HG03520 (cell line): ENCODE results near the gene RXFP3.
"Not testable (repeated sequence)": the region's sequence is repeated elsewhere in the genome, so short reads cannot be mapped to it uniquely, and the experiment has no call there.

Experiments used
- ATAC-seq: cut with Tn5 transposase; IDR thresholded peaks from one replicate; pipeline ENCODE4 v1.9.1; 2021; ENCODE audit warnings: mild to moderate bottlenecking, moderate library complexity; ENCODE audit not compliant: unreplicated experiment

The RXFP3 gene, protein sequence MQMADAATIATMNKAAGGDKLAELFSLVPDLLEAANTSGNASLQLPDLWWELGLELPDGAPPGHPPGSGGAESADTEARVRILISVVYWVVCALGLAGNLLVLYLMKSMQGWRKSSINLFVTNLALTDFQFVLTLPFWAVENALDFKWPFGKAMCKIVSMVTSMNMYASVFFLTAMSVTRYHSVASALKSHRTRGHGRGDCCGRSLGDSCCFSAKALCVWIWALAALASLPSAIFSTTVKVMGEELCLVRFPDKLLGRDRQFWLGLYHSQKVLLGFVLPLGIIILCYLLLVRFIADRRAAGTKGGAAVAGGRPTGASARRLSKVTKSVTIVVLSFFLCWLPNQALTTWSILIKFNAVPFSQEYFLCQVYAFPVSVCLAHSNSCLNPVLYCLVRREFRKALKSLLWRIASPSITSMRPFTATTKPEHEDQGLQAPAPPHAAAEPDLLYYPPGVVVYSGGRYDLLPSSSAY

DNA sequence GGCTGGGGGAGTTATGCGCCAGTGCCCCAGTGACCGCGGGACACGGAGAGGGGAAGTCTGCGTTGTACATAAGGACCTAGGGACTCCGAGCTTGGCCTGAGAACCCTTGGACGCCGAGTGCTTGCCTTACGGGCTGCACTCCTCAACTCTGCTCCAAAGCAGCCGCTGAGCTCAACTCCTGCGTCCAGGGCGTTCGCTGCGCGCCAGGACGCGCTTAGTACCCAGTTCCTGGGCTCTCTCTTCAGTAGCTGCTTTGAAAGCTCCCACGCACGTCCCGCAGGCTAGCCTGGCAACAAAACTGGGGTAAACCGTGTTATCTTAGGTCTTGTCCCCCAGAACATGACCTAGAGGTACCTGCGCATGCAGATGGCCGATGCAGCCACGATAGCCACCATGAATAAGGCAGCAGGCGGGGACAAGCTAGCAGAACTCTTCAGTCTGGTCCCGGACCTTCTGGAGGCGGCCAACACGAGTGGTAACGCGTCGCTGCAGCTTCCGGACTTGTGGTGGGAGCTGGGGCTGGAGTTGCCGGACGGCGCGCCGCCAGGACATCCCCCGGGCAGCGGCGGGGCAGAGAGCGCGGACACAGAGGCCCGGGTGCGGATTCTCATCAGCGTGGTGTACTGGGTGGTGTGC is at the start of gene RXFP3:
Gene RXFP3, plus strand, starts transcription at position 6 of the 636 bp plus-strand sequence. Its CDS starts 355 bp downstream, at position 361.
- ATAC-seq = no peak

DNA sequence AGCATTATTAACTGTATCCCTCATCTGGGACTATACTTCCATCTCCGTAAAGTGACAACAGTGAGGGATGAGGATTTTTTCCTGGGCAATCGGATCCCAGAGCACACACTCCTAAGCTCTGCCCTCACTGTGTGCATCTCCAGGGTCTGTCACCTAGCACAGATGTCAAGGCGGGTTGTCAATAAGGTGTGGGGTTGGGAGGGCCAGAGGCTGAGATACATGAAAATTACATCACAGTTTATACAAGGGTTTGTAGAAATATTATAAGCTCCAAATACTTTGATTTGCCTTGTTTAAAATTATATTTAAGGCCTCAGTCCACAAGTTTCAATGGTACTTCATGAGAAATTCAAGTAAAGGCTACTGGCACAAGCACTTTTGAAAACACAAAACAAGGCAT is 48.9 kb upstream of the RXFP3 start:
- ATAC-seq = no peak

DNA sequence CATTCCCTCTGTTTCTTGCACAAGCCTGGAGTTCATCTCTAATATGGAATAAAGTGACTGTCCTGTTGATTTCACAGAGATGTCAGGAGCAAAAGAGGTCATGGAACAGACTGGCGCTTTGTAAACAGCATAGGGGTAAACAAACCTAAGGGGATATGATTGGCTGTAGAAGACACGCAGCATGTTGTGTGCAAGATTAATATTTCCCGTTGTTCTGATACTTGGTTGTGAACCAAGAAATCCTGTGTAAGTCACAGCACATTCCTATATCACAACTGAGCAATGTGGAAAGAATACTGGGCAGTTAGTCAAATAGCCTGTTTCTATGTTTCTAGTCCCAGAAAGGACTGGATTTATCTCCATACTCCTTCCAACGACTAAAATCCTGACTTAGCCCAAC is 47.6 kb upstream of the RXFP3 start:
- no peak for ATAC-seq

DNA sequence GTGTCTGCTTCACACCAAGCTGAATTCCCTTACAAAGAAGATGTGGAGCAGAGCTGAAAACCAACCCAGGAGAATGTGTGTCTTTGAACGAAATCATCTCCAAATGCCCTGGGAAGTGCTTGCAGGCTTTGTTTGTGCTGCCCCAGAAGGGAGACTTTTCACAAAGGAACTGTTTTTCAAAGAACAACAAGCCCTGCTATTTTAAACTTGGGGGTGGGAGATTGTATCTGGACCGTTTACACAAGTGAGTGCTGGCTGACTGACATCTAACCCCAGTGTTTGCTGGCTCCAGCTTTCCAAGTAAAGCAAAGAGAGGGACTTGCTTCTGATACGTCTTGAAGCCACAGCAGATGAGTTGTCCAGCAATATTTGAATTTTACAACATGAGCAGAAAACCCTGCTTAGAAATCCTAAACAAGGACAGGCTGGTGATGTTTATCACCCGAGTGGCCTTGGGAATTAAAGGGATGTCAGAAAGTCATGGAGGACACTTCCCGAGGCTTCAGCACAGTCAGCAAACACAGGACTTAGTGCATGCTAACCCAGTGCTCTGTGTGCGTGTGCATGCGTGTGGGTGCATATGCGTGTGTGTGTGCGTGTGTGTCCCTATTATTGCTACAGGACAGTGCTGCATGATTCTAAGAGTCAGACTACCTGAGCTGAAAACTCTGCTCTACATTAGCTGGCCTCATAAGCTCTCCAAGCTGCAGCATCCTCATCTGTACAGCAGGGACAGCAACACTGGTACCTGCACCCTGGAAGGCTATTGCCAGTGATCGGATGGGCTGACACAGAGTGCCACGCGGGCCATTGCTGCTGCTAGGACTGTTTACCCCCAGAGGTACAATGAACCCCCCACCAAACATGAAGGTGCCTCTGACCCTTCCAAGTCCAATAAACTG is 45.8 kb upstream of the RXFP3 start:
- peak; percentile 55 for ATAC-seq

DNA sequence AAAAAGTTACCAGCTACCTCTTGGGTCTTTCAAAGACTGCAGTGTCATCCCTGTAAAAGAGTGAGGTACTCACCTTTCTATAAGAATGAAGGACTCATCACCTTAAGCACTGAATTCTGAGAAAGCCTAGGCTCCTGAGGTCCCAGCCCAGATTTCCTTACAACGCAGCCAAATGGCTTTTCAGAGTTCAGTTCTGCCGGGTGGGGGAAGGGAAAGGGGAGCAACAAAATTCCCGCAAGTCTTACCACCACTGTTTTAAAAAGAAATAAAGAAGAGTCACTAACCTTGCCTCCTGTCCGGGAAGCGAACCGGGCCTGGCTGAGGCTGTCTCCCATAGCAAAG is 44.8 kb upstream of the RXFP3 start:
- no peak for ATAC-seq

DNA sequence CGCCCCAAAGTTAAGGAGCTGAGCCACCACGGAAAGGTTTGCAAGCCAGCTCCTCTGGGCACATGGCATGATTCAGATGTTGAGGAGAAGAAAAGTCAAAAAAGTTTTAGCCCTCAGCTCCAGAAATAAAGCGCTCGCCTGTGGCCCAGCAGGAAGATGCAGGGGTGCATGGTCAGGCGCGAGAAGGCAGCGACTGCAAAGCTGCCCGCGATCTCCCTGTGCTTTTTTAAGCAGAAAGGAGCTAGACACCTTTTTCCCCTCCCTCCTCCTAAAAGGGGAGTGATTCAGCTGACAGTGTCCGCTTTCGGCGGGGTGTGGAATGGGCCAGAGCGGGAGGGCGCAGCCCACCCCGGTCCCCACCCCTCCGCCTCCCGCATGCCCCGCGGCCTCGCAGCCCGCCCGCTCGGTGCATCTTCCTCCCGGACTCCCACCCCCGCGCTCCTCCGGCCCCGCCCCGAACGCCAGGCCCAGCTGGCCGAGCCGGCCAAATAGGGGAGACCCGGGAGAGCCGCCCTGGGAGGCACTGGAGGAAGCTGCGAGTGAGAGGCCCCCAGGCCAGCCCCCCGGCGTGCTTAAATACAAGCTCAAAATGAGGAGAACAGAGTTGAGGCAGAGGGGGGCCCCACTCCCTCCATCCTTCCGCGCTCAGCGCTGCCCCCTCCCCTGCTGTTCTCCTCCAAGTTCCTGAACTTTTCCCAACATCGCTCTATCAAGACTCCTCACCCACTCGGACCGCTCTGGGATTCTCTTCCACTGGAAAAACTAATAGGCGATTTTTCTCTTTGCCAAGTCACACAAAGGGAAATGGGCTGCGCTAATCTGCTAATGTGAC is 44.2 kb upstream of the RXFP3 start, which contains the start of gene ADAMTS12:
Gene ADAMTS12, minus strand, starts transcription at position 203 of the 832 bp plus-strand sequence. Its CDS starts 134 bp downstream, at position 69.
- ATAC-seq = no peak

DNA sequence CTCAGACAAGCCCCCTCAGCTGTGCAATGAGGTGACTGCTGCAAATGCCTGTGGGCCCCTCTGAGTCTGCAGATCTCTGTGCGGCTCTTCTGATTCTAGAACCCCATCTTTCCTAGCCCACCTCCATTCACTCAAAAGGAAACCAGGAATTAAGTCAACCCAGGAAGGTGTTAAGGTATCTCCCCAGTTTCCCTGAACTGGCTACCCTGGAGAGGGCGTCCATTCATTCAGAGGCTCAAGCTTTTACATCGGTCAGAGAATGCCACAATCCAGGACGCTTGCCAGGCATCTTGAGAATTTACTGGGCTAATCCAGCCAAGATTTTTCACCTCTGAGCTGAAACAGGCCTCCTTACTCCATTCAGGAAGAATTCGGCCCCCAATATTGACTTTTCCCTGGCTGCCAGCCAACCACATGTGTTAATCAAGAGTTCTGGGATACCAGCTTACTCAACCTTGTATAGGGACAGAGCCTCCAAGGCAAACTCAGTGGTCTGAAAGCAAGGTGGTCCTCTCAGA is 43.5 kb upstream of the RXFP3 start:
- no peak for ATAC-seq

DNA sequence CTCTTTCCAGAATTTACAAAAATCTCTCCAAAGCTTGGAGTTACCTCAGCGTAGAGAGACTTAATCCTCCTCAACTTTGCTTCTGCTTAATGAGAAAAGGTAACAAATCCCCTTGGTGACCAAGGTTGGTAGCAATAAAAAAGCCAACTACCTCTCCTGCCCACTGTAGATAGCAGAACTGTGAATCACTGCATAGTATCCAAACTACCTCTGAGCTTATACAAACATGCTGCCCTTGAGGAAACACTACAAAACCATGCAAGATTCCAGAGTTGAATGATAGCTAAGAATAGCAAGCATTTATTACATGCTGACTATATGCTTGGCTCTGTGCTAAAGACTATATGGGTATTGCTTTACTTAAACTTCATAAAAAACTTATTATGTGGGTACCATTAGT is 41.6 kb upstream of the RXFP3 start:
- no peak for ATAC-seq

DNA sequence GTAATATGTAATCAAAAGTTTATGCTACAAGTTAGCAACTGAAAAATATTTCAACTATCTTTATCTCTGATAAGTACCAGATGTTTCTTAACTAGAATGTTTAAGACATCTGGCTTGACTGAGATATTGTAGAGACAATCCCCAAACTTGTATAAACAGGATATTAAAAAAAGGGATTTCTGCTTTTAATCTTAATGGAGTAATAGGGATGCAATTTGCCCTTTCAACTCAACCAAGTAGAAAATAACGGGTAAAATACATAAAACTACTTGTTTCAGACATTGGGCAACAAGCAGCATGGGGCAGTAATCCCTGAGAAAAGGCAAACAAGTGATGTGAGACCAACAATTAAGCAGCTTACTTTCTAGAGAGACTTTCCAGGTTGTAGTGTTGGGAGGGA is 35.0 kb upstream of the RXFP3 start:
- ATAC-seq = no peak

DNA sequence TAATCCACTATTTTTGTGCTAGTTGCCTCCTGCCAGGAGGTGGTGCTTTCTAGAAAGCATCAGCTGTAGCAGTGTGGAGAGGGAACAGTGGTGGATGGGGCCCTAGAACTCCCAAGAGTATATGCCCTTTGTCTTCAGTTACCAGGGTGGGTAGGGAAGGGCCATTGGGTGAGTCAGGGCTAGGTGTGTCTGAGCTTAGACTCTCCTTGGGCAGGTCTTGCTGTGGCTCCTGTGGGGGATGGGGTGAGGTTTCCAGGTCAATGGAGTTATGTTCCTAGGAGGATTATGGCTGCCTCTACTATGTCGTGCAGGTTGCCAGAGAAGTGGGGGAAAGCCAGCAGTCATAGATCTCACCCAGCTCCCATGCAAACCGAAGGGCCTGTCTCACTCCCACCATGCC is 33.1 kb upstream of the RXFP3 start:
- ATAC-seq = no peak

DNA sequence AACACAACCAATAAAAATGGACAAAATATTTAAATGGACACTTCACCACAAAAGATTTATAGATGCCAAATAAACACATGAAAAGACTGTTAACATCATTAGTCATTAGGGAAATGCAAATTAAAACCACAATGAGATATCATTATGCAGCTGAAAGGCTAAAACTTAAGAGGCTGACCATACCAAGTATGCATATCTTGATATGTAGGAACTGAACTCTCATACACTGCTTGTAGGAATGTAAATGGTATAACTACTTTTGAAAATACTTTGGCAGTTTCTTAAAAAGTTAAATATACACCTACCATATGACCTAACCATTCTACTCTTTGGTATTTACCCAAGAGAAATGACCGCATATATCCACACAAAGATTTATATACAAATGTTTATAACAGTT is 30.8 kb upstream of the RXFP3 start:
- no peak for ATAC-seq

DNA sequence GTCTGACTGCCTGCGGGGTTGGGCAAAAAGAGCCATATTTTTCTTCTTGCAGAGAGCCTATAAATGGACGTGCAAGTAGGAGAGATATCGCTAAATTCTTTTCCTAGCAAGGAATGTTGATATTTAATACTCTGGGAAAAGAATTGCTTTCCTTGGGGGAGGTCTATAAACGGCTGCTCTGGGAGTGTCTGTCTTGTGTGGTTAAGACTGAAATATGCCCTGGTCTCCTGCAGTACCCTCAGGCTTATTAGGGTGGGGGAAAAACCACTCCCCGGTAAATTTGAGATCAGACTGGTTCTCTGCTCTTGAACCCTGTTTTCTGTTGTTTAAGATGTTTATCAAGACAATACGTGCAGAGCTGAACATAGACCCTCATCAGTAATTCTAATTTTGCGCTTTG is 29.9 kb upstream of the RXFP3 start:
- ATAC-seq = not testable (repeated sequence)

DNA sequence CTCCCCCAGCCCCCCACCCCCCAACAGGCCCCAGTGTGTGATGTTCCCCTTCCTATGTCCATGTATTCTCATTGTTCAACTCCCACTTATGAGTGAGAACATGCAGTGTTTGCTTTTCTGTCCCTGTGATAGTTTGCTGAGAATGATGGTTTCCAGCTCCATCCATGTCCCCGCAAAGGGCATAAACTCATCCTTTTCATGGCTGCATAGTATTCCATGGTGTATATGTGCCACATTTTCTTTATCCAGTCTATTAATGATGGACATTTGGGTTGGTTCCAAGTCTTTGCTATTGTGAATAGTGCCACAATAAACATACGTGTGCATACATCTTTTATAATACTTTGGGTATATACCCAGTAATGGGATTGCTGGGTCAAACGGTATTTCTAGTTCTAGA is 21.3 kb upstream of the RXFP3 start:
- not testable (repeated sequence) for ATAC-seq

DNA sequence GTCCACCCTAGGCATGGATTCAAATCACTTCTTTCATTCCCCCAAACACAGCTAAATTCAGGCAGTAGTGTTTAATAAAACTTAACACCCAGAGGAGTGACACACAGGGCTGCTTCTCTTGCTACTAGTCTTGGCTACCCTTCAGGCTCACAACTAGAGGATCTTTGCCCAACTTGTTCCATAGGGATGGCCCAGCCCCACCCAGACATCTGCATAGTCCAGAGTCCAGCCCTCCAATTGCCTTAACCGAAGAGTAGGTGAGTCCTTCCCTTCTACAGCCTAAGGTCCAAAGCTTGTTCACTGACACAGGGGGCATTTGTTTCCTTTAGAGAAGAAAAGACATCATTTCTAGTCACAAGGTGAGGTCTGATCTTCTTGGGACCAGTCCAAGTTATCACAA is 15.2 kb upstream of the RXFP3 start:
- no peak for ATAC-seq

DNA sequence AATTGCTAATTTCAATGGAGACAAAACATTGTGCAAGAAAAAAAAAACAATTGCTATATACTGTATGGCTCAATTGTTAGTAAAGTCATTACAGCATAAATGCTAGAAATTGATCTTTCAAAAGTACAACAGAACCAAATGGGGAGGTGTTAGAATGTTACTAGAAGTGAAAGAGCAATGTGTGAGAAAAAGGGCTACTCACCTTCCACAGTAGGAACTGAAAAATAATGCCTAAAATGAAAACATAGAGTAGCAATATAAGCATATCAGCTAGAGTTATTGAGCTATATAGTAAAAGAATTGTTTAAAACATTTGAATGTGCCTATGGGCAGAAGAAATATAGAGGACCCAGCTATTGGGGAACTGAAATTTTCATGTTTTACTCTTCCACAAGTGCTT is 10.9 kb upstream of the RXFP3 start:
- ATAC-seq = no peak

DNA sequence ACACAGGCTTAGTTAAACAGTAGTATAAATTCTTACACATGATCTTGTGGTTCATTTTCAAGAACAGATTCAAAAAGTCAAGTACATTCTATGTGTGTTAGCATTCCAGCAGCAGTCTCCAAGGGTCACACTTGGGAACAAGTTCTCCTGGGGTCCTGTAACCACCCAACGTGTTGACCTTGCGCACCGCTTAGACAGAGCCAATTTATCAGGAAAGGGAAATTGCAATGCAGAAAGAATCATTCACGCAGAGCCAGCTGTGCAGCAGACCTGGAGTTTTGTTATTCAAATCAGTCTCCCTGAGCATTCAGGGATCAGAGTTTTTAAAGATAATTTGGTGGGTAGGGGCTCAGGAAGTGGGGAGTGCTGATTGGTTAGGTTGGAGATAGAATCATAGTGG is 8.5 kb upstream of the RXFP3 start:
- ATAC-seq = no peak

DNA sequence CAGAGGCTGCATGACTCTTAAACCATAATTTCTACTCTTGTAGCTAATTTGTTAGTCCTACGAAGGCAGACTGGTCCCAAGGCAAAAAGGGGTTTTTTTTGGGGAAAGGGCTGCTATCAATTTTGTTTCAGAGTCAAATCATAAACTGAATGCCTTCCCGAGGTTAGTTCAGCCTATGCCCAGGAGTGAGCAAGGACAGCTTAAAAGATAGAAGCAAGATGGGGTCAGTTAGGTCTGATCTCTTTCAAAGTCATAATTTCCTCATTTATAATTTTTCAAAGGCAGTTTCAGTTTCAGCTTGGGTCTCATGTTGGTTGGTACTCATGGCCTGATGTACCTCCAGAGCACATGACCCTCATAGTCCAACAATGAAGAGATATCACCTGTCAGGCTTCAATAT is 7.9 kb upstream of the RXFP3 start:
- ATAC-seq = no peak

DNA sequence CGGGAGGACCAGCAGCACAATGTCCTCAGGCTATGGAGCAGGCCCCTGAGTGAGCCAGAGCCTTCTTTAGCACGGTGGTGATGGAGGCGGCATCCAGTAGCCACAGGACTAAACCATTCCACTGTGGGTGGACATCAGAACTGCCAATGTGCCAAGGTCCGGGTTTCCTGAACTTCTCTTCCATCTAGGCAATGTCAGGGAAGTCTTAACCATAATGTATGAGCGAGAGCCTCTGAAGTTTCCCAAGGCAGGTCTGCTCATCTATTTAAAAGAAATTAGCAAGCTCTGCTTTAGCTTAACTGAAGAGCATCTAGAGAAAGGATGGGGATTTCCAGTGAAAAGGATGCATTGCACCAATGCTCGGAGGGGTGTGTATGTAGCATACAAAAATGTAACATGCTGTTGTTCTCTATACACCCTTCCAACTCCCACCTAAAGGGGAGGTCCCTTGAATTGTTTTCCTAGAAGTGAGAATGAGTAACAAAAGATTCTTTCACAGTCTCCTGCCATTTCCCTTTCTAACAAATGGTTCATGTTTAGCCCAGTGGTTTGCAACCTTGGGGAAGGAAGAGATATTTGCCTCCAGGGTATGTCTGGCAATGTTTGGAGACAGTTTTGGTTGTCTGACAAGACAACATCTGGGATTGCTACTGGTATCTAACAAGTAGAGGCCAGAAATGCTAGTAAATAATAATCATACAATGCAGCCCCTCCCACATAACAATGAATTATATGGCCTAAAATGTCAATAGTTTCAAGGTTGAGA is 6.1 kb upstream of the RXFP3 start:
- no peak for ATAC-seq

DNA sequence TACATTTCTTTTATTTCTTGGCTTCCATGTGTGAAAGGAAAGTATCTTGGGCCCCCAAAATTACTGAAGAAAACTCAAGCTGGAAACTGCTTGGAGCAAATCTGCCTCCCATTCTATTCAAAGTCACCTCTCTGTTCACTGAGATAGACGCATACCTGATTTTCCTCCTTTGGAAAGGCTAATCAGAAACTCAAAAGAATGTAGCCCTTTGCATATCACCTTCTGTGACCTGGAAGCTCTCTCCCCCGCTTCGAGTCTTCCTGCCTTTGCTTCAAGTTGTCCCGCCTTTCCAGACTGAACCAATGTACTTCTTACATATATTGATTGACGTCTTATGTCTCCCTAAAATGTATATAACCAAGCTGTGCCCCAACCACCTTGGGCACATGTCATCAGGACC is 5.0 kb upstream of the RXFP3 start:
- no peak for ATAC-seq
